Glutamatergic neuron (in vitro differentiated cells): Measurements from ENCODE around the gene CEP350. TPM values are rescaled to one million over a fixed set of nuclear protein-coding genes. Genes with fewer than 3 reads are reported as not detected.

Experiments used
- DNase-seq: peaks from one replicate; pipeline ENCODE4 v3.0.0; 2022
- H3K27ac Mint-ChIP-seq: one replicate; pipeline ENCODE4 v1.8.0; 2020; ENCODE audit warnings: mild to moderate bottlenecking, mixed read lengths, inconsistent platforms; ENCODE audit not compliant: unreplicated experiment
- H3K27me3 Mint-ChIP-seq: one replicate; pipeline ENCODE4 v1.8.0; 2020; ENCODE audit warnings: mild to moderate bottlenecking, moderate library complexity, mixed read lengths, inconsistent platforms; ENCODE audit not compliant: unreplicated experiment
- H3K36me3 Mint-ChIP-seq: one replicate; pipeline ENCODE4 v1.8.0; 2020; ENCODE audit warnings: mild to moderate bottlenecking, mixed read lengths, inconsistent platforms; ENCODE audit not compliant: unreplicated experiment
- H3K4me1 Mint-ChIP-seq: one replicate; pipeline ENCODE4 v1.8.0; 2020; ENCODE audit warnings: mild to moderate bottlenecking, low read depth, mixed read lengths, inconsistent platforms; ENCODE audit not compliant: unreplicated experiment
- H3K4me3 Mint-ChIP-seq: one replicate; pipeline ENCODE4 v1.8.0; 2020; ENCODE audit warnings: mild to moderate bottlenecking, mixed read lengths, inconsistent platforms; ENCODE audit not compliant: unreplicated experiment
- H3K9me3 Mint-ChIP-seq: one replicate; pipeline ENCODE4 v1.8.0; 2020; ENCODE audit warnings: mild to moderate bottlenecking, moderate library complexity, mixed read lengths, inconsistent platforms; ENCODE audit not compliant: unreplicated experiment
- total RNA-seq: library from RNA; stranded (reverse); fragmentation: NEBNext Ultra II Directional; extraction: Animal tissue kit (Norgen Biotek cat#: 25700); gene quantifications from one replicate; pipeline ENCODE4 v1.2.1, GENCODE V29; 2021; ENCODE audit not compliant: unreplicated experiment
- TF ChIP-seq, protein P1 (sequence below): fragments of 200-600 bp; sonication (generic); IDR thresholded peaks from one replicate; pipeline ENCODE4 v1.5.0; 2021; ENCODE audit not compliant: partially characterized antibody, unreplicated experiment

CEP350 gene
- total RNA-seq, 1 donor from 2014 or later: 36.6 TPM

DNA sequence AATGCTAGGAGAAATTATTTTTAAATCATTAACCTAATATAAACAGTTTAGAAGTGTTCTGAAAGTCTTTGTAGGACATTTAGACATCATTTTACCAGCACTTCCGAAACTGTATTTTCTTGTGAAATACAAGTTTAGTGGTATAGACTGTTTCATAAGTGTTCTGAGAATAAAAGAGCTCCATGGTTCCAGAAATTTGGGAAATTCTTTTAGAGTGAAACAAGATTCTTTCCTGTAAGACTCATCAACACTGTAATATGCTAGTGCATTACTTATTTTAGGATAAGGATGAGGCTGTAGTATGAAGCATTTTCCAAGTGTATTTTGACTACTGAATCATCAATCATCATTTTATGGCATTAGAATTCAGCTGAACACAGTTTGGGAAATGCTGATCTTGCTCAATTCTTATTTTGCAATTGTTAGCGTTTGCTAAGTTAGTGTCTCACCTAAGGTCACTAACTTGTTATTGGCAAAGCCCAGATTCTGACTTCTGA lies 73.4 kb downstream of the CEP350 start:
- peaks cover 2% of the 10 kb centered on the region for H3K4me1 Mint-ChIP-seq
- TF ChIP-seq, protein P1, sequence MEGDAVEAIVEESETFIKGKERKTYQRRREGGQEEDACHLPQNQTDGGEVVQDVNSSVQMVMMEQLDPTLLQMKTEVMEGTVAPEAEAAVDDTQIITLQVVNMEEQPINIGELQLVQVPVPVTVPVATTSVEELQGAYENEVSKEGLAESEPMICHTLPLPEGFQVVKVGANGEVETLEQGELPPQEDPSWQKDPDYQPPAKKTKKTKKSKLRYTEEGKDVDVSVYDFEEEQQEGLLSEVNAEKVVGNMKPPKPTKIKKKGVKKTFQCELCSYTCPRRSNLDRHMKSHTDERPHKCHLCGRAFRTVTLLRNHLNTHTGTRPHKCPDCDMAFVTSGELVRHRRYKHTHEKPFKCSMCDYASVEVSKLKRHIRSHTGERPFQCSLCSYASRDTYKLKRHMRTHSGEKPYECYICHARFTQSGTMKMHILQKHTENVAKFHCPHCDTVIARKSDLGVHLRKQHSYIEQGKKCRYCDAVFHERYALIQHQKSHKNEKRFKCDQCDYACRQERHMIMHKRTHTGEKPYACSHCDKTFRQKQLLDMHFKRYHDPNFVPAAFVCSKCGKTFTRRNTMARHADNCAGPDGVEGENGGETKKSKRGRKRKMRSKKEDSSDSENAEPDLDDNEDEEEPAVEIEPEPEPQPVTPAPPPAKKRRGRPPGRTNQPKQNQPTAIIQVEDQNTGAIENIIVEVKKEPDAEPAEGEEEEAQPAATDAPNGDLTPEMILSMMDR: no peak
- no peak overlapping the region for H3K27ac Mint-ChIP-seq
- no peaks in the 10 kb centered on the region for H3K36me3 Mint-ChIP-seq
- H3K27me3 Mint-ChIP-seq: no peaks in the 10 kb centered on the region
- no peaks in the 10 kb centered on the region for H3K9me3 Mint-ChIP-seq
- H3K4me3 Mint-ChIP-seq: no peak overlapping the region
- no peak for DNase-seq

DNA sequence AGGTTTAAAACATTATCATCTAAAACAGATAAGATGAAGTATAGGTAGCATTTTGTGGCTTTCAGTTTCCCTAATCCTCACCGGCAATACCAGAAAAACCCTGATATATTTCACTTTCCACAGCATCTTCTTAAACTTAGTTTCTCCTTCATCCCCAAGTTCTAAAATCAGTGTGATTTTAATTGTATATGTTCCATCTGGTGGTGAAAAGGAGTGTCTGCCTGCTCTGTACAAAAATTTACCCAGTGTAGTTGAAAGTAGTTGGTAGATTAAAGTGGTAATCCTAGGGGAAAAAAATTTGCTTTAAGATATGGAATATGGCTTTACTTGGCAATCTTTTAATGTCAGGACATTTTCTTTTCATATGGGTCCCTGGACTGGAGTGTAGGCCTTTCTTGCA lies 74.3 kb downstream of the CEP350 start:
- no peaks in the 10 kb centered on the region for H3K36me3 Mint-ChIP-seq
- TF ChIP-seq, protein P1: no peak
- no peak for DNase-seq

DNA sequence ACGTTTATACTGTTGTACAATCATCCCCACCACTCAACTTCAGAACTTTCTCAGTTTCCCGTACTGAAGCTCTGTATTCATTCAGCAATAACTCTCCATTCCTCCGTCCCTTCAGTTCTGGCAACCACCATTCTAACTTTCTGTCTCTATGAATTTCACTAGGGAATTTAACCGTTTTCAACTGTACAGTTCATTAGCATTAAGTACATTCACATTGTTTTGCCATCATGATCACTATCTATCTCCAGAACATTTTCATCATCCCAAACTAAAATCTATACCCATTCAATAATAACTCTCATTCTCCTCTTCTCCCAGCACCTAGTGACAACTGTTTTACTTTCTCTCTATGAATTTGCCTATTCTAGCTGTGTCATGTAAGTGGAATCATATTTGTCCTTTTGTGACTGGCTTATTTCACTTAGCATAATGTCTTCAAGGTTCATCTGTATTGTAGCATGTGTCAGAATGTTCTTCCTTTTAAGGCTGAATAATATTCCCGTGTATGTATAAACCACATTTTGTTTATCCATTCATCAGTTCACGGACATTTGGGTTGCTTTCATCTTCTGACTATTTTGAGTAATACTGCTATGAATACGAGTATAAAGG lies 75.0 kb downstream of the CEP350 start:
- Mint-ChIP-seq H3K9me3 (no peaks in the 10 kb centered on the region), H3K27ac (no peak overlapping the region), H3K27me3 (peaks cover 2% of the 10 kb centered on the region), H3K36me3 (no peaks in the 10 kb centered on the region), H3K4me1 (peaks cover 2% of the 10 kb centered on the region), H3K4me3 (no peak overlapping the region)
- no peak for DNase-seq
- TF ChIP-seq, protein P1: no peak

More for the DNA sequence above, 74.3 kb downstream of the CEP350 start:
- H3K27me3 Mint-ChIP-seq: no peaks in the 10 kb centered on the region
- H3K4me1 Mint-ChIP-seq: peaks cover 2% of the 10 kb centered on the region
- no peak overlapping the region for H3K27ac Mint-ChIP-seq
- H3K9me3 Mint-ChIP-seq: no peaks in the 10 kb centered on the region
- H3K4me3 Mint-ChIP-seq: no peak overlapping the region

DNA sequence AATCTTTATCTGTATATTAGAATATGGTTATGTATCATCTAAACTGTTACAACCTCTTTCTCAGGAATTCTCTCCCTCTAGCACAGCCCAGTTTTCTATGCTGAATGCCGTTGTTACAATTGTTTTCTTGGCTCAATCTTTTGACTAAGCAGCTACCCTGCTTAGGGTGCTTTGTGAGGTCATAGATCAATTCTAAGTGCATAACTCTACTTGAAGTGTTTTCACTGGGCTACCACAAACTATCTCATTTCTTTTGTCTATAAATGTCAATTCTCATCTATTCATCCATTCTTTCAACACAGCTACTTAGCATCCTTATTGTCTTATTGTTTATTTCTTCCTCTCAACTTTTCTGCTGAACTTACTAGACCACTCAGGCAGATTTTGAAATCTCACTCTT lies 77.1 kb downstream of the CEP350 start:
- Mint-ChIP-seq H3K4me1 (peaks cover 2% of the 10 kb centered on the region), H3K27ac (no peak overlapping the region), H3K36me3 (no peaks in the 10 kb centered on the region), H3K27me3 (peaks cover 3% of the 10 kb centered on the region), H3K4me3 (no peak overlapping the region), H3K9me3 (no peaks in the 10 kb centered on the region)
- TF ChIP-seq, protein P1: no peak
- no peak for DNase-seq

DNA sequence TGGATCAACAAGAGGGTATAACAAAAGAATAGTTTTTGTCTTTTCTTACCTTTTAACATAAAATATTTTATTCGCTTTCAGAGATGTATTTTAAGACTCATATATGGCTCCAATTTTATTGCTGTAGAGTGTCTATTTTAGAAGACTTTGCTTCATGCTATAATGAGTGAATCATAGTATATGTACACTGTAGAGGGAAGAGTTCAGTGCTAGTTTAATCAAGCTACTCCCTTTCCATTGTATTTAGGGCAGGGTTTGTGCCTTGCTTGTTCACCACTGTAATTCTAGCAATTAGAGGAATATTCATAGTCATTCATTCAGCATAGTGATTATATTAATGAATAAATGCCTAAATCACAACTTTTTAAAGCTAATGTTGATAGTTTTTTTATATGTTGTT lies 78.8 kb downstream of the CEP350 start:
- Mint-ChIP-seq H3K27me3 (peaks cover 5% of the 10 kb centered on the region), H3K27ac (no peak overlapping the region), H3K4me3 (no peak overlapping the region), H3K36me3 (no peaks in the 10 kb centered on the region), H3K4me1 (peaks cover 2% of the 10 kb centered on the region), H3K9me3 (no peaks in the 10 kb centered on the region)
- TF ChIP-seq, protein P1: no peak
- no peak for DNase-seq
